Peyer's patch (tissue), 4 donors: ENCODE data around the gene IFT88. TPM values are rescaled to one million over a fixed set of nuclear protein-coding genes. Genes with fewer than 3 reads are reported as not detected.

Experiments used
- DNase-seq, 3 donors: peaks; one replicate each; pipeline ENCODE4 v3.0.0-alpha.2; 2017 to 2019
- H3K27ac ChIP-seq, 4 donors: fragments of 200-600 bp; sonication (generic); one replicate each; pipeline ENCODE4 v1.5.1; 2016 to 2019
- H3K27me3 ChIP-seq, 2 donors: fragments of 200-600 bp; sonication (generic); one replicate each; pipeline ENCODE4 v1.5.1; 2019
- H3K36me3 ChIP-seq, 3 donors: fragments of 200-600 bp; sonication (generic); one replicate each; pipeline ENCODE4 v1.5.1; 2016 to 2019
- H3K4me1 ChIP-seq, 4 donors: fragments of 200-600 bp; sonication (generic); one replicate each; pipeline ENCODE4 v1.5.1; 2016 to 2019
- H3K4me3 ChIP-seq, 4 donors: fragments of 200-600 bp; sonication (generic); 1 replicate in 3 of 4; 2 replicates in 1 of 4; pipeline ENCODE4 v1.5.1; 2016 to 2019; ENCODE audit warnings: mild to moderate bottlenecking in 1 of 4
- H3K9me3 ChIP-seq, 4 donors: fragments of 200-600 bp; sonication (generic); one replicate each; pipeline ENCODE4 v1.5.1; 2016 to 2019; ENCODE audit warnings: mild to moderate bottlenecking in 1 of 4
- POLR2A ChIP-seq, 2 donors: fragments of 450-650 bp; IDR thresholded peaks; one replicate each; pipeline ENCODE4 v1.5.1; 2017; ENCODE audit warnings: antibody characterized with exemption in 2 of 2, mild to moderate bottlenecking in 2 of 2, moderate library complexity in 2 of 2
- total RNA-seq, 4 donors: library from RNA; depleted of rRNA; stranded (reverse); fragments of >200 nt; gene quantifications; one replicate each; pipeline ENCODE4 v1.1.0, GENCODE V29; 2016
- TF ChIP-seq, protein P1 (sequence below), 6 experiments: fragments of 450-650 bp in 4 of 6; fragments of 200-600 bp in 2 of 6; sonication (generic) in 1 of 6; IDR thresholded peaks; one replicate each; pipeline ENCODE4 v1.5.1; 2017 to 2019; ENCODE audit warnings: antibody characterized with exemption in 6 of 6, mild to moderate bottlenecking in 3 of 6, moderate library complexity in 1 of 6

IFT88 gene
- total RNA-seq, 4 donors from 2014 or later: 25.6 to 30.5 (median 25.8) TPM

DNA sequence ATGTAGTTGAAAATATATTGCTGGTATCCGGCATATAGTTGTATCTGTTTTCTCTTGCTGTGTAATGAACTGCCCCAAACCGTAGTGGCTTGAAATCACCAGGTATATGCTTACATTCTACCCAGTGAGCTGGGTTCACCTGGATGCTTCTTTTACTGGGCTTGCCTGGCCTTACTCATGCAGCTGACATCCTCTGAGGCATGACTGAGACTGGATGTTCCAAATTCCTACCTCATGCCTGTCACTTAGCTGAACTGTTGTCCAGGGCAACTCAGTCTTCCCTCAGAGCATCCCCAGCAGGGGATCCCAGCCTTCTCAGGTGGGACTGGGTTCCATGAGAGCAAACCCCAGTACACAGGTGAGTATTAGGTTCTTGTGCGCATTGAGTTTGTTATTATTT lies 66.8 kb downstream of the IFT88 start:
- no peak for TF ChIP-seq POLR2A (IDR thresholded peaks at IDR 0.05)
- TF ChIP-seq, protein P1, sequence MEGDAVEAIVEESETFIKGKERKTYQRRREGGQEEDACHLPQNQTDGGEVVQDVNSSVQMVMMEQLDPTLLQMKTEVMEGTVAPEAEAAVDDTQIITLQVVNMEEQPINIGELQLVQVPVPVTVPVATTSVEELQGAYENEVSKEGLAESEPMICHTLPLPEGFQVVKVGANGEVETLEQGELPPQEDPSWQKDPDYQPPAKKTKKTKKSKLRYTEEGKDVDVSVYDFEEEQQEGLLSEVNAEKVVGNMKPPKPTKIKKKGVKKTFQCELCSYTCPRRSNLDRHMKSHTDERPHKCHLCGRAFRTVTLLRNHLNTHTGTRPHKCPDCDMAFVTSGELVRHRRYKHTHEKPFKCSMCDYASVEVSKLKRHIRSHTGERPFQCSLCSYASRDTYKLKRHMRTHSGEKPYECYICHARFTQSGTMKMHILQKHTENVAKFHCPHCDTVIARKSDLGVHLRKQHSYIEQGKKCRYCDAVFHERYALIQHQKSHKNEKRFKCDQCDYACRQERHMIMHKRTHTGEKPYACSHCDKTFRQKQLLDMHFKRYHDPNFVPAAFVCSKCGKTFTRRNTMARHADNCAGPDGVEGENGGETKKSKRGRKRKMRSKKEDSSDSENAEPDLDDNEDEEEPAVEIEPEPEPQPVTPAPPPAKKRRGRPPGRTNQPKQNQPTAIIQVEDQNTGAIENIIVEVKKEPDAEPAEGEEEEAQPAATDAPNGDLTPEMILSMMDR (IDR thresholded peaks at IDR 0.05): no peak
- Histone ChIP-seq H3K4me3 (no peak overlapping the region), H3K9me3 (no peaks in the 10 kb centered on the region), H3K36me3 (peaks cover 0 to 16% (median 0%) of the 10 kb centered on the region in 3 donors), H3K27ac (no peak overlapping the region), H3K27me3 (no peaks in the 10 kb centered on the region), H3K4me1 (no peaks in the 10 kb centered on the region)
- DNase-seq: no peak

DNA sequence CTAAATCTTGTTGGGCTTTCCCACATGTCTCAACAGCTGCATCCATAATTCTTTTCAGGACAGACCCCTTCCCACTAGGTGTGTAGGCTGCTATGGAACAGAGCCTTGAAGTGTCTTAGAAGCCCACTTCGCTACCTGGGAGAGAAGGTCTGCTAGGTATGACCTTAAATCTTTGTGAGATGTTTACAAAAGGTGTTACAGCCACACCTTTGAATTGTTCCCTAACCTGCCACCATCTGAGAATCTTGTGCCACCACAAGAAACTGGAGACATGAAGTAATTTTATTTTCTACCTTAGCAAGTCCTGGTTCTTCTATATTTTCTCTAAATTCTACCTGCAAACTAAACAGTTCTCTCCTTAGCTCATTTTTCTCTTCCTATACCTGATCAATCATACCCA lies 69.1 kb downstream of the IFT88 start:
- H3K9me3 ChIP-seq: no peaks in the 10 kb centered on the region
- TF ChIP-seq, protein P1 (IDR thresholded peaks at IDR 0.05): no peak
- TF ChIP-seq POLR2A (IDR thresholded peaks at IDR 0.05): no peak
- no peaks in the 10 kb centered on the region for H3K27me3 ChIP-seq
- no peaks in the 10 kb centered on the region for H3K4me1 ChIP-seq
- H3K4me3 ChIP-seq: no peak overlapping the region
- peaks cover 0 to 16% (median 0%) of the 10 kb centered on the region in 3 donors for H3K36me3 ChIP-seq
- H3K27ac ChIP-seq: no peak overlapping the region
- no peak for DNase-seq

DNA sequence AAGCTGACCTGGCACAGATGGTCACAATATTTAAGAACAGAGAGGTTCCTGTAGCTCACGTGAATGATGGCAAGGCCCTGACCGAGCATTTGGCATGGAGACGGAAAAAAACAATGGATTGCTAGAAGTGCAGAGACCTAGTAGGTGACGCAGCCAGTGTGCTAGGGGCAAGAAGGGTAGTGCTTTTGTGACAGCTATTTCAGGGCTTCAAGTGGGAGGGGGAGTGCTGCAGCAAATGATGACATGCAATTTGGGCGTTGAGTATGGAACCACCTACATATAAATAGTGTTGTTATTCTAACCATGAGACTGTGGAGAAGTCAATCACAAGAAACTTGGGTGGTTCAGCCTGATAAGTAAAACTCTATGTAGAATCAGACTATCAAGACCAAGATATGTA lies 70.9 kb downstream of the IFT88 start:
- TF ChIP-seq POLR2A (IDR thresholded peaks at IDR 0.05): no peak
- TF ChIP-seq, protein P1 (IDR thresholded peaks at IDR 0.05): no peak
- Histone ChIP-seq H3K36me3 (peaks cover 0 to 16% (median 0%) of the 10 kb centered on the region in 3 donors), H3K27ac (no peak overlapping the region), H3K4me1 (no peaks in the 10 kb centered on the region), H3K27me3 (no peaks in the 10 kb centered on the region), H3K4me3 (no peak overlapping the region), H3K9me3 (no peaks in the 10 kb centered on the region)
- DNase-seq: no peak

DNA sequence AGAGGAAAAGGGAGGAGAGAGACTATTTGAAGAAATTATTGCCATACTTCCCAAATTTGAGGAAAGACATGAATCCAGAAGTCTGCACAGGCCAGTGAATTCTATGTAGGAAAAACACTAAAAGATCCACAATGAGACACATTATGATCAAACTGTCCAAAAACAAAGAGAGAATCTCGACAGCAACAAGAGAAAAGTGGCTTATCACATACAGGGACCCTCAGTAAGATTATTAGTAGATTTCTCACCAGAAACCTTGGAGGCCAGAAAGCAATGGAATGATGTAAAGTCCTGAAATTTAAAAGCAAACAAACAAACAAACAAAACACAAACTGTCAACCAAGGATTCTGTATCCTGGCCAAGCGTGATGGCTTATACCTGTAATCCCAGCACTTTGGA lies 80.8 kb downstream of the IFT88 start:
- H3K36me3 ChIP-seq: peaks cover 0 to 4% (median 0%) of the 10 kb centered on the region in 3 donors
- DNase-seq: no peak
- no peaks in the 10 kb centered on the region for H3K4me1 ChIP-seq
- TF ChIP-seq, protein P1 (IDR thresholded peaks at IDR 0.05): no peak
- TF ChIP-seq POLR2A (IDR thresholded peaks at IDR 0.05): no peak
- H3K27ac ChIP-seq: no peak overlapping the region
- no peaks in the 10 kb centered on the region for H3K9me3 ChIP-seq
- H3K4me3 ChIP-seq: no peak overlapping the region
- no peaks in the 10 kb centered on the region for H3K27me3 ChIP-seq

DNA sequence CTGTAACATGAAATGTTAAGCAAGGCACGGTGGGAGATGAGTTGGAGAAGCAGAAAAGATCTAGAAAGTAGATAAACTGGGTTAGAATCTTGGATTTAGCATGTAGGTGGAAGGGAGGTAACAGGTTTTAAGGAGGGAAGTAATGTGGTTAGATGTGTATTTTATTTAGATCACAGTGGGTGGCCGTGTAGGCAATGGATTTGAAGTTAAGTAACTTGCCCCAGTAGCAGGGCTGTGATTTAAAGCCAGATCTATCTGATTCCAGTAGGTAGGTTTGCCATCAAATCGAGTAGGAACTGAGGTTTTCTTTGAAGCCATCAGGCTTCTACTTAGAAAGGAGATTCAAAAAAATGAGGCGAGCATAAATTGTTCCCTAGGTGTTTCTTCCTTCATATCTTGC lies 86.0 kb downstream of the IFT88 start:
- Histone ChIP-seq H3K9me3 (no peaks in the 10 kb centered on the region), H3K27me3 (no peaks in the 10 kb centered on the region), H3K27ac (no peak overlapping the region), H3K4me3 (no peak overlapping the region), H3K36me3 (peaks cover 0 to 5% (median 0%) of the 10 kb centered on the region in 3 donors), H3K4me1 (no peaks in the 10 kb centered on the region)
- TF ChIP-seq POLR2A (IDR thresholded peaks at IDR 0.05): no peak
- TF ChIP-seq, protein P1 (IDR thresholded peaks at IDR 0.05): no peak
- DNase-seq: no peak

DNA sequence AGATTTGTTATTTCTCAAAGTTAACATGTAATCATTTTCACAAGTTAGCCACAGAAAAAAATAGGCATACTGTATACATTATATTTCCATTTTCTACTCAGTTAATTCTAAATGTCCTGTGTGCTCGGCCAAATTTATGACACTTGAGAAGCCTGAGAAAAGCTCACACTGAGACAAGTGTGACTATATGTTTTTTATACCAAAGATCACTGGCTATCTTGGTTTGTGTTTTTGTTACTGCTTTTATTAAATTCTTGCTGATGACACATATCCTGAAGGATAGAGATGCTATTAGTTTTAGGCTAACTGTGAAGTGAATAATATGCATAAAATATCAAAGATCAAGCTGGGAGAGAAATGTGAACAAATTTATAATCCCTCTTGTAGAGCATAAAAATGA lies 87.2 kb downstream of the IFT88 start:
- no peak for TF ChIP-seq POLR2A (IDR thresholded peaks at IDR 0.05)
- TF ChIP-seq, protein P1 (IDR thresholded peaks at IDR 0.05): no peak
- no peak for DNase-seq
- Histone ChIP-seq H3K9me3 (no peaks in the 10 kb centered on the region), H3K4me1 (no peaks in the 10 kb centered on the region), H3K4me3 (no peak overlapping the region), H3K27ac (no peak overlapping the region), H3K36me3 (peaks cover 0 to 12% (median 0%) of the 10 kb centered on the region in 3 donors), H3K27me3 (no peaks in the 10 kb centered on the region)
